GM18508 (cell line): ENCODE results near the gene TMEM109.

Experiments
- ATAC-seq: cut with Tn5 transposase; IDR thresholded peaks from one replicate; pipeline ENCODE4 v1.9.1; 2021; ENCODE audit warnings: moderate number of reproducible peaks; ENCODE audit not compliant: insufficient read depth, unreplicated experiment

TMEM109 gene

GRCh38 chr11:60924906-60925853 is 11.2 kb downstream of the TMEM109 start:
- no peak for ATAC-seq

- no peak for ATAC-seq
Measured at GRCh38 chr11:60925868-60926267, 11.9 kb downstream of the TMEM109 start.

- no peak for ATAC-seq
Measured at GRCh38 chr11:60926500-60926899, 12.5 kb downstream of the TMEM109 start.

- ATAC-seq, result no peak
Measured at GRCh38 chr11:60927061-60927592, 13.2 kb downstream of the TMEM109 start.

- ATAC-seq, result no peak
Measured at GRCh38 chr11:60927600-60927999, 13.6 kb downstream of the TMEM109 start.

GRCh38 chr11:60928563-60929001 is 14.6 kb downstream of the TMEM109 start:
- ATAC-seq, result no peak

- no peak for ATAC-seq
Measured at GRCh38 chr11:60929764-60930163, 15.8 kb downstream of the TMEM109 start.

- ATAC-seq, result no peak
Measured at GRCh38 chr11:60930394-60930793, 16.4 kb downstream of the TMEM109 start.

GRCh38 chr11:60931917-60932316 is 18.0 kb downstream of the TMEM109 start:
- no peak for ATAC-seq

GRCh38 chr11:60932605-60933356 is 18.8 kb downstream of the TMEM109 start:
- ATAC-seq, result no peak

GRCh38 chr11:60933416-60934123 is 19.6 kb downstream of the TMEM109 start:
- ATAC-seq, result no peak

GRCh38 chr11:60934124-60934789 is 20.3 kb downstream of the TMEM109 start:
- ATAC-seq, result no peak

- ATAC-seq, result no peak
Measured at GRCh38 chr11:60934790-60935605, 21.0 kb downstream of the TMEM109 start.

- ATAC-seq, result no peak
Measured at GRCh38 chr11:60935676-60936442, 21.9 kb downstream of the TMEM109 start.

GRCh38 chr11:60936467-60937143 is 22.6 kb downstream of the TMEM109 start:
- no peak for ATAC-seq

- no peak for ATAC-seq
Measured at GRCh38 chr11:60937144-60937527, 23.2 kb downstream of the TMEM109 start.

GRCh38 chr11:60937811-60938210 is 23.9 kb downstream of the TMEM109 start:
- ATAC-seq, result no peak

GRCh38 chr11:60938500-60938899 is 24.5 kb downstream of the TMEM109 start:
- no peak for ATAC-seq
